DOHH2 (cell line): ENCODE results near the gene CMIP.

Source experiments
- H3F3A ChIP-seq: fragments of 200-600 bp; sonication (generic), shearing (Covaris generic); 2 replicates; pipeline ENCODE4 v1.6.0; 2016; ENCODE audit warnings: antibody characterized with exemption, mild to moderate bottlenecking; ENCODE audit not compliant: control insufficient read depth, insufficient read depth
- H3K27ac ChIP-seq: fragments of 200-600 bp; sonication (generic); 2 replicates; pipeline ENCODE4 v1.5.1; 2014; ENCODE audit warnings: low read depth, mild to moderate bottlenecking, low read length, moderate library complexity
- H3K27me3 ChIP-seq: fragments of 200-600 bp; sonication (generic); 2 replicates; pipeline ENCODE4 v1.6.1; 2014; ENCODE audit warnings: mild to moderate bottlenecking, low read length, mixed read lengths; ENCODE audit not compliant: control insufficient read depth
- H3K36me3 ChIP-seq: fragments of 200-600 bp; sonication (generic); 2 replicates; pipeline ENCODE4 v1.6.1; 2014; ENCODE audit warnings: mild to moderate bottlenecking, low read length, moderate library complexity, mixed read lengths; ENCODE audit not compliant: control insufficient read depth
- H3K4me1 ChIP-seq: fragments of 200-600 bp; sonication (generic); 2 replicates; pipeline ENCODE4 v1.6.1; 2014; ENCODE audit warnings: mild to moderate bottlenecking, low read length, mixed read lengths; ENCODE audit not compliant: control insufficient read depth
- H3K4me2 ChIP-seq: fragments of 200-600 bp; sonication (generic); 2 replicates; pipeline ENCODE4 v1.6.0; 2014; ENCODE audit warnings: mild to moderate bottlenecking, low read length, moderate library complexity
- H3K4me3 ChIP-seq: fragments of 200-600 bp; sonication (generic); 2 replicates; pipeline ENCODE4 v1.5.1; 2014; ENCODE audit warnings: mild to moderate bottlenecking, low read length, mixed read lengths
- H3K79me2 ChIP-seq: fragments of 200-600 bp; sonication (generic); 2 replicates; pipeline ENCODE4 v1.6.1; 2014; ENCODE audit warnings: mild to moderate bottlenecking, low read length, mixed read lengths; ENCODE audit not compliant: control insufficient read depth
- H3K9me2 ChIP-seq: fragments of 200-600 bp; sonication (generic); replicated peaks from 2 replicates; pipeline ENCODE4 v1.6.1; 2014; ENCODE audit warnings: mild to moderate bottlenecking, low read length, mixed read lengths; ENCODE audit not compliant: control insufficient read depth
- H3K9me3 ChIP-seq: fragments of 200-600 bp; sonication (generic); 2 replicates; pipeline ENCODE4 v1.6.1; 2014; ENCODE audit warnings: antibody characterized with exemption, low read length, mixed read lengths; ENCODE audit not compliant: control insufficient read depth, insufficient read depth
- H4K20me1 ChIP-seq: fragments of 200-600 bp; sonication (generic); 2 replicates; pipeline ENCODE4 v1.6.0; 2014; ENCODE audit warnings: low read depth, mild to moderate bottlenecking, antibody characterized with exemption, low read length, moderate library complexity; ENCODE audit not compliant: control insufficient read depth, insufficient read depth
- CTCF ChIP-seq: fragments of 200-600 bp; sonication (generic); IDR thresholded peaks from one replicate; pipeline ENCODE4 v1.5.1; 2014; ENCODE audit warnings: antibody characterized with exemption, mild to moderate bottlenecking, low read depth, low read length; ENCODE audit not compliant: poor library complexity, severe bottlenecking
- EZH2phosphoT487 ChIP-seq: fragments of 200-600 bp; sonication (generic); IDR thresholded peaks from 2 replicates; pipeline ENCODE4 v1.6.1; 2017; ENCODE audit warnings: borderline replicate concordance, mild to moderate bottlenecking, antibody characterized with exemption, low read length, moderate library complexity, mixed read lengths

The CMIP gene

DNA sequence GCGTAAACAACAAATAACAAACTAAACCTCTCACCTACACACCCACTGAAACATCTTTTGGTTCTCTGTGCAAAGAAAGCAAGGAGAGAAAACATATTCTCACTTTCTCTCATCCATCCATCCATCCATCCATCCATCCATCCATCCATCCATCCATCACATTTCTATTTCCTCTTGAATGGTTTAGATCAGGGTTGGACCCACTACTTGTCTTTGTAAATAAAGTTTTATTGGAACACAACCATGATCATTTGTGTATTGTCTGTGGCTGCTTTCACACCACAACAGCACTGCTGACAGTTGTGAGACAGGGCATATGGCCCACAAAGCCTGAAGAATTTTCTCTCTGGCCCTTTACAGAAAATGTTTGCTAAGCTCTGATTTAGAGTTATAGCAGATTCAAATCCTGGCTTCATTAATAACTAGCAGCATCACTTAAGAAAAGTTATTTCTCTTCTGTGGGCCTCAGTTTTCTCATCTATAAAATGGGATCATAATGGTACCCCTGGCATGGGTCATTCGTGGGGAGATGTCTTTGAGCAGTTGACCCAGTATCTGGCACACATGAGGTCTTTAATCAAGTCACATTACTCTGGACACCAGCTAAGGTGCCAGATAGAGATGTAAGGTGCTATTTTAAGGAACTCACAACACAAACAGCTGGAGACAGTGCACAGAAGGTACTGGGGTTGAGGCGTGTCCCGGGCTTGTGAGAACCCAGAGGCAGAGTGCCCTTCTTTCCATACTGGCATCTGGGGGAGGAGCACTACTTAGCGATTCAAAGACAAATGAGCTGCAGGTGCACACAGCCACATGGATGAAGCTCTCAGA lies 146.3 kb downstream of the CMIP start:
- Histone ChIP-seq H3K27ac (no peak overlapping the region), H3K9me2 (no peaks in the 10 kb centered on the region), H3K36me3 (no peaks in the 10 kb centered on the region), H3F3A (no peaks in the 10 kb centered on the region), H3K9me3 (no peaks in the 10 kb centered on the region), H4K20me1 (no peaks in the 10 kb centered on the region), H3K4me1 (no peaks in the 10 kb centered on the region), H3K4me3 (no peak overlapping the region), H3K4me2 (no peak overlapping the region), H3K79me2 (no peaks in the 10 kb centered on the region), H3K27me3 (no peaks in the 10 kb centered on the region)
- no peak for TF ChIP-seq EZH2phosphoT487
- TF ChIP-seq CTCF = no peak

GRCh38 chr16:81591545-81591870 lies 146.9 kb downstream of the CMIP start:
- H3K36me3 ChIP-seq = no peaks in the 10 kb centered on the region
- H3K27me3 ChIP-seq = no peaks in the 10 kb centered on the region
- H3K9me3 ChIP-seq = no peaks in the 10 kb centered on the region
- no peak overlapping the region for H3K4me3 ChIP-seq
- no peak overlapping the region for H3K4me2 ChIP-seq
- H3F3A ChIP-seq = no peaks in the 10 kb centered on the region
- H3K4me1 ChIP-seq = no peaks in the 10 kb centered on the region
- no peaks in the 10 kb centered on the region for H3K79me2 ChIP-seq
- no peak for TF ChIP-seq EZH2phosphoT487
- no peak for TF ChIP-seq CTCF
- no peaks in the 10 kb centered on the region for H4K20me1 ChIP-seq
- H3K9me2 ChIP-seq = no peaks in the 10 kb centered on the region
- H3K27ac ChIP-seq = no peak overlapping the region

DNA sequence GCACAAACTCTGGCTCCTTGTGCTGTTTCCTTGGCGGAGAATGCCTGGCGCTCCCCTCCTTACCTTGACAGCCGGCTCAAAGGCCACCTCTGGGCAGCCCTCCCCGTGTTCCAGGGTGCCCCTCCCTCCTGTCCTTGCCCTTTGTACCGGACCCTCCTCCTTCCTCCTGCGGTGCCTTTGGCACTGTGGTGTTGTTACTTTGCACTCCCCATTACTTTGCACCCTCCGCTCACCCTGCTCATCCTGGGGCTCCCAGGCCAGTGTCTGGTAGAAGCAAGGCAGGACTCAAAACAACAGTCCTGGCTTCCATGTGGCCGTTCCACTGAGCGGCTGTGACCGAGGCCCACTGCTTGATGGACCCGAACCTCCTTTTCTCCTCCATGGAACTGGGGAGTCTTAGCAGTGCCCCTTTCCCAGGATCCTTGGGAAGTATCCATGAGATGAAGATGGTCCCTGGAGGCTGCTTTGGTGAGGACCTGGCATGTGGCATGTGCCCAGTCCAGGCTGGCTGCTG lies 147.8 kb downstream of the CMIP start:
- no peaks in the 10 kb centered on the region for H3F3A ChIP-seq
- H3K4me1 ChIP-seq = no peaks in the 10 kb centered on the region
- H3K36me3 ChIP-seq = no peaks in the 10 kb centered on the region
- H3K9me2 ChIP-seq = no peaks in the 10 kb centered on the region
- no peaks in the 10 kb centered on the region for H4K20me1 ChIP-seq
- no peaks in the 10 kb centered on the region for H3K27me3 ChIP-seq
- no peak overlapping the region for H3K27ac ChIP-seq
- no peaks in the 10 kb centered on the region for H3K9me3 ChIP-seq
- no peaks in the 10 kb centered on the region for H3K79me2 ChIP-seq
- H3K4me3 ChIP-seq = no peak overlapping the region
- no peak overlapping the region for H3K4me2 ChIP-seq
- TF ChIP-seq CTCF (no peak), EZH2phosphoT487 (no peak)
